AG20443 (cell line): ENCODE measurements around the gene OTUD5.

Experiments used
- DNase-seq: peaks from one replicate; pipeline ENCODE4 v3.0.0; 2012; ENCODE audit warnings: low spot score, mixed read lengths

The OTUD5 gene

DNA sequence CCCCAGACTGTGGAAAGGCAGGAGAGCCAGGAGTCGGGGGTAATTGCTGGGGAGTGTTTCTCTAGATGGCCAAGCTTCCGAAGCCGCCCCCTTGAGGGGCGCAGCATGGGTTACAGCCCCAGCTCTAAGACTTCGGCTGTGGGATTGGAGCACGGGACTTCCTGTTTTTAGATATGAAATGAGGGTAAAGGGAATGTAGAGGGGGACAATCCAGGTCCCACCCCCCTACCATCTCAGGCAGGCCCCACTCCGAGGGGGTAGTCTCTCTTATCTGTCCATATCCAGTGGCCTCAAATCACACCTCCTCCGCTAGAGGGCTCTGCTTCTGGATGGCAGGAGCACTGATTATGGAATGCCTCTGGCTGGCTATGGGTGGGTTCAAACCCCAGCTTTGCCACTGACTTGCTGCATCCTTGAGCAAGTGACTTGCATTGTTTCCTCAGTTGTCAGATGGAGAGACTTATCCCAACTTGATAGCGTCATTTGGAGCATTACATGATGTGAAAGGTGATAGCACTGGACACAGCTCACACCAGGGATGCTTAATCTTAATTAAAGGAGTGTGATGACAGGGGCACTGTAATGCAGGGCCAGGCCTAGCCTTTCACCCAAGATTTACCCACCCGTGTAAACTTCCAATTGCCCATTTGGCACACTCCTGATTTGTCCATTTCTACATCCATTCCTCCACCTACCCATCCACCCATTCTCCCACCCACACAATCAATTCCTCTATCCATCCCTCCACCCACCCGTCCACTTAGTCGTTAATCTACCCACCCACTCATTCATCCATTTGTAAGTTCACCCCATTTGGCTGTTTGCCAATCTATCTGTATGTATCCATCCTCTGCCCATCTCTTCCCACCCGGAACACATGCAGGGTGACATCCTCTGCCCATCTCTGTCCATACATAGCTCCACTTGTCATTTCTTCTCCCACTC is 15.1 kb upstream of the OTUD5 start:
- peak; percentile 45 for DNase-seq

DNA sequence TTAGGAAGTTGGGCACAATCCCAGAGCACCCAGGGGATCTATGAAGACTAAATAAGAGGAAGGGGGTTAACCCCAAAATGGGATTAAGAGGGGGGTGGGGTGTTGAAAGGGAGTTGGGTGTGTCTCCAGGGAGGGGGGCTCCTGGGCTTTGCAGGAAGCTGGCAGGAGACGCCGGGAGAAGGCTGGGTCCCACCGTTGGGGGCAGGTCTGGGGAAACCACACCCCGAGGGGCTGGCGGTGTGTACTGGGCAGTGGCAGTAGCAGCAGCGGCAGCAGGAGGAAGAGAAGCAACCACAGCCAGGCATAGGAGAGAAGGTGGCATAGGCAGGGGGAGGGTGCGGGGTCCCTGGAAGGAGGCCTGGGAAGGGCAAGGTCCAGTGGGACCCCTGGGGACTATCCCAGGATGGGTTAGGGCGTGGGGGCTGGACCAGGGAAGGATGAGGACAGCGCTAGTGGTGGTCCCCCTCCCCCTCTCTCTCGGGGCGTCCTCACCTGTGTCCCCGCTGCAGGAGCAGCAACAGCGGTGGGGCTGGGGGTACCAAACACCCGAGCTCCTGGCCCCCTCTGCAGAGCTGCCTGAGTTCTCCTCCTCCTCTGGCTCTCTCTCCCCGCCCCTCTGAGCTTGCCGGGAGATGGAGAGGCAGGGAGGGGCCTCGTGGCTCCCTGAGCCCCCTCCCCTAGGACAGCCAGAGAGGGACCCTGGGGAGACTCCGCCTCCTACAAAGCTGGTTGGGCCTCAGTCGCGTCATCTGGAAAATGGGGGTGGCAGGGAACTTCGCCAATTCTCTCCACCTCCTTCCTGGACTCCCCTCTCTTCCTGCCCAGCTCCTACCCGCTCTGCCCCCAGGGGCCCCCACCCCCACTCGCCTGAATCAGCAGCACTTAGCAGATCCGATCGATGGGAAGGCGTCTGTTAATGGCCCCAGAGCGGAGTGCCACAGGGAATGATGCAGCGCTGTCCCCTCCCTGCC is 14.1 kb upstream of the OTUD5 start, which contains the start of gene KCND1:
Gene KCND1, minus strand, starts transcription at position 596 of the 971 bp plus-strand sequence. CDS start 1,573 bp downstream, outside the sequence.
- peak; percentile 27 for DNase-seq

DNA sequence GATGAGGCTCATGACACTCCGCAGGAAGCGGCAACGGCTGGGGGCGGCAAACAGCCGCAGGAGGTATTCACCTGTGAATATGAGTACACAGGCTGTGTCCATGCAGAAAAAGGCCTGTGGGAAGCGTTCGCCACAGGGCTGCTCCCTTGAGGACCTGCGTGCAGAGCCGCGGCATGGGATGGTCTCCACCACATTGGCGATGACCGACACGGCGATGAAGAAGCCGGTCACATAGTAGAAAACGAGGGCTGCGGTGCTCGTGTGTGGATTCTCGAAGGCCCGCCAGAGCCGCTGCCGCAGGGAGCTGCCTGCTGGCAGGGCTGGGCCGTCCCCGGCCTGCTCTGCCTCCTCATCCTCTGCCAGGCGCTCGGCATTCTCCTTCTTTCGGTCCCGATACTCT is 12.1 kb upstream of the OTUD5 start:
- no peak for DNase-seq

DNA sequence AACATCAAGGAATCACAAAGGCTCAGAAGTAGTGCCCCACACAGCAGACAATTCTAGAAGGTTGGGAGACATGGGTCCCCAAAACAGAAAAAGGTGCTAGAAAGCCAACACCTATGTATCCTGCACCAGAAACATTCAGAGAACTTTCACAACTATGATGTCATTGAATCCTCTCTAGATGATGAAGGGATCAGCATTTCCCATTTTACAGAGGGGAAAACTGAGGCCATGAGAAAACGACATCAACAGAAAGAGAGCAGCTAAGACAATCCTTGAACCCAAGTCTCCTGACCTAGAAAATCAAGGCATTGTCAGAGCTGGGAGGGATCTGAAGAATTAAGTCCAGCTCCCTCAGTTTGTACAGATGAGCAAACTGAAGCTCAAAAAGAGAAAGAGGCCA is 11.0 kb upstream of the OTUD5 start:
- DNase-seq: no peak

DNA sequence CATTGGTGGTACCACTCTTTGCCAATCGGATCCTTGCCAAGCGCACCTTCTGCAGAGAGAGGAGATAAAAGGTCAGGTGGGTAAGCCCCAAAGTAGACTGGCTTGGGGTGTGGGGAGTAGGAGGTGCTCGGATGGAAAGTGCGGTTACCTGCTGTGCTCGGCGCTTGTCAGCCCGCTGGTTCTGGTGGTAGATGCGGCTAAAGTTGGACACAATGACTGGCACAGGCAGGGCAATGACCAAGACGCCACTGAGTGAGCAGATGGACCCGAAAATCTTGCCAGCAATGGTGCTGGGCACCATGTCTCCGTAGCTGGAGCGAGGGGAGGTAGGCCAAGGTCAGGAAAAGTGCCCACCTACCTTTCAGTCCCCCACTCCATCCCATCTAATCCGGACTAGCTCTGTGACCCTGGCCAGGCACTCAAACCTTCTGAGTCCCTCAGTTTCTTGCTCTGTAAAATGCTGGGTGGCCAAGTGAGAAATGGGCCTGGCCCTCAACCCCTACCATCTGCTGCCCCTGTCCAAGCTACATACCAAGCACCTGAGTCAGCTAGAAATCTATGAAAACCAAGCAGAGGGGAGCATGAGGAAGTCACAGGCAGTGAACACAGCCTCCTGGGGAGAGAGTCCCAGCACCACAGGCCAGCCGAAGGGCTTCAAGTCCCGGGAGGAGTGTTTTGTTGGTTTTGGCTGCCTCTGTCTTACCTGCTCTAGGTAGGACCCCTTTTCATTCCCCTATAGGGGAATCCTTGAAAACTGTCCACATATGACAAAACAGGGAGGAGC is 9.6 kb upstream of the OTUD5 start:
- peak; percentile 45 for DNase-seq

GRCh38 chrX:48965959-48966358 is 8.6 kb upstream of the OTUD5 start:
- no peak for DNase-seq

- no peak for DNase-seq
Observed at GRCh38 chrX:48961585-48962091, 4.2 kb upstream of the OTUD5 start.

GRCh38 chrX:48960291-48960690 is 2.9 kb upstream of the OTUD5 start:
- no peak for DNase-seq

- peak; percentile 48 for DNase-seq
Observed at GRCh38 chrX:48958635-48959094, 1.3 kb upstream of the OTUD5 start.

DNA sequence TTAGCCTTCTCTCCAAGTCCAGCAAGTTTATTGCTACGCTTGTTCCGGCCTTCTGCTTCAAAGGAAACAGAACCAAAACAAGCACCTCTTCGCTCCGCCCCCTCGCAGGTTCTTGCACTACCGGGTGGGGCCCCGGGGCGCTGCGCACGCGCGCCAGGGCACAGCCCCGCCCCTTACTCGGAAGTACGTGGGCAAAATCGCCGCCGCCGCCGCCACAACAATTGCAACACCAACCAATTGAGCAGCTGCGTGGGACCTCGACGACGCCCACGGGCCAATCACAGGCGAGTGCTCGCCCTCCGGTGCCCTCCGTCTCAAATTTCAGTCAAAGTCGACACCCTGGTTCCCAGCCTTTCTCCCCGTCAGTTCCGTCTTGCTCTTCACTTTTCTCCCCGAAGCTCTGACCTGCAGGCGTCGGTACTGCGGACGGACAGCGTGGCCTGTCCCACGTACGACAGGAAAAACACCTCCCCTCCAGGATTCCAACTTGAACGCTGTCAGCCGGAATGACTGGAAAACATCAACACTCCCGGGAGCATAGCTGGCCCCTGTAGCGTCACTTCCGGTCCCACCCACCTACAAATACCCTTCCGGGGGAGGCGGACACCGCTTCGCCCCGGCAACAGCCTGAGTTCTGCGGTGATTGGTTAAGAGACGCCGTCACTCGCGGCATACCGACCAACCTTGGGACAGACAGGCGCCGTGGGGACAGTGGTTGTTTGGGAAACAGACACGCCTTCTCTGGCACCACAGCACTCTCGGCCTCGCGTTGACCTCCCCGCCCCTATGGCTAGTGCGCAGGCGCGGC is 624 bp upstream of the OTUD5 start:
- DNase-seq: peak; percentile 94

- peak; percentile 18 for DNase-seq
Observed at GRCh38 chrX:48956728-48957414, 536 bp downstream of the OTUD5 start.

DNA sequence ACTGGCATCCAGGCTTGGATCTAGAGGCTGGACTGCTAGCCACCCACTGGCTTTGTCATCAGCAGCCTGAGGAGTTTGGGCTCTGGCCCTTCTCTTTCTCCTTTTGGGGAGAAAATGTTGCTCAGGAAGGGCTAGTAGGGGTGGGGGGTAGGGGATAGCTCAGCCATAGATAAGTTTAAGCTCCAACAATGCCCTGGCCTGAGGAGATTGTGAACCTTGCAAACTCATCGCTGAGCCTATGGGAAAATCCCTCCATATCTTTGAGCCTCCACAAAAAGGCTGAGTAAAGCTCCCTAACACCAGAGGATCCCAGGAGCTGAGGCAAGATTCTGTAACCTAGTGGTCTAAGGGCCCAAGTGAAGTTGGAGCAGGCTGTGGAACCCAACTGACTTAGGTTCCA is 8.8 kb downstream of the OTUD5 start:
- DNase-seq: no peak

DNA sequence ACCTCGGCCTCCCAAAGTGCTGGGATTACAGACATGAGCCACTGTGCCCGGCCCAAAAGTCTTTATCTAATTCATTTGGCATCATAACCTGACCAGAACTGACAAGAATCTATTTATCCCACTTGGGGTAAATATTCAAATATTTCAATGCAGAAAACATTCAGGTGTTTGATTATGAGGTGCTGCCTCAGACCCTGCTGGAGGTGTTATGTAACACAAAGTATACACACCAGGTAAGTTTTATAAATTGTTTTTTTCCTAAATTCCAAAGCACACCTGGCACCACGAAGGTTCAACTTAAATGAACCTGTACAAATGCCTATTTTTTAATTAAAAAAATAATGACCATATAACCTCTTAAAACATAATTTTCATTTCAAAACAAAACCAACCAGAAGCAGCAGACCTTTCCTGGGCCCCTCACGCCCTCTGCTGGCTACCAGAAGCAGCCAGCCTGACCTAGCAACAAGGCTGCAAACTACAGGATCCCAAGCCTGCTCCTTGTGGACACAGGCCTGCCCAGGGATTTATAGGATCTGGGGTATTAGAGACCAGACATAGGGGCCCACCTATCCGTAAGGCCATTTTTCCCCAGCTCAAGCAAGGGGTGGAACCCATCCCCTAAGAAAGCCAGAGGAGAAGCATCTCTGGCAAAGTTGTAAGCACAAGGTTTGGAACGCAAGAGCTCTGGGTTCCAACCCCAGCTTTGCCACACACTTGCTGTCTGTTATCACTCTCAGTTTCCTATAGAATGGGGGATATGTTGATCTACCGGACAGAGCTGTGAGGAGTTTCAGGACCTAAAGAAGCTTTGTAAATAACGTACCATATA is 11.7 kb downstream of the OTUD5 start:
- peak; percentile 65 for DNase-seq

DNA sequence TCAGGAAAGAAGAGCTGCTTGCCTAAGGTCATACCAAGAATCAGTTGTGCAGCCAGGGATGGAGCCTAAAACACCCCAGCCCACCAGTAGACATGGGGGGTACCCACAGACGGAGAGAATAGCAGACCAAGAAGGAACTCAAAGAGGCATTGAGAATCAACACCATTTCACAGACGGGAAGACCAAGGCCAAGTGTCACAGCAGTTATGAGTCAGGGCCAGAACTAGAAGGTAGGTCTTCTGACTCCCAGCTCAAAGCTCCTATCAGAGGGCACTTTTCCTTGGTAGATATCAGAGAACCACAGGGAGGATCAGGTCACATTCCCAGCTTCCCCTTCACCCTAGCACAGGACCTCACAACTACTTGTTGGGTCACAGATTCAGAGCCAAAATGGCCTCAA is 14.5 kb downstream of the OTUD5 start:
- DNase-seq: no peak

- DNase-seq: no peak
Observed at GRCh38 chrX:48940404-48940955, 16.9 kb downstream of the OTUD5 start.

- DNase-seq: no peak
Observed at GRCh38 chrX:48939524-48940228, 17.7 kb downstream of the OTUD5 start.

DNA sequence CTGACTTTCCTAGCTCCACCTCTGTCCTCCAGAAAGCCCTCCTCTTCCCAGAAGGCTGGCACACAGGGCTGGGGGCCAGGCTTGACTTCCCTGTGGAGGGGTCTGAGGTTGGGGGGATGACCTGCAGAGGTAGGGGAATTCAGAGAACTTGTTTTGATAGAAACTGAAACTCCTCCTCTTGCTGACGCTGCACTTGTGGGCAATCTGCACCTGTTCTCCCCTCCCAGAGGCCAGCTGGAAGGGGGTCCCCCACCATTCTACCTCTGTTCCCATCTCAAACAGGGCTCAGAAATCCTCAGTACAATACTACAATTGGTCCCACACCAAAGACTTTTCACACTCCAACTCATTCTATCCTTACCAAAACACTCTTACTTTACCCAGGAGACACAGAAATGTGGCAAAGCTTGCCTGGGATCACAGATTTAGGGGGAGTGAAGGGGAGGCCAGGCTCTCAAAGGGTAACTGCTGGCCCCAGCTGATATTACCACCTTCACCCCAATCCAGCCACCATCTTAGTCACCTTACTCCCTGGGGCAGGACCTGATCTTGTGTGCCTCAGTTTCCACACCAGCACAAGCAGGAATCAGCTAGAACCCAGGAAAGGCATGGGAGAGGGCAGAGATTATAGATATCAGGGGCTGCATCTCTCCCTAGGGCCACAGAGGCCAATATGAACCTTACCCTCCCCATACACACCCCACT is 18.5 kb downstream of the OTUD5 start:
- DNase-seq: no peak
